ENCODE measurements around the gene MIB2. TPM values are rescaled to one million over a fixed set of nuclear protein-coding genes. Genes with fewer than 3 reads are reported as not detected.
"Not testable (repeated sequence)": the region's sequence is repeated elsewhere in the genome, so short reads cannot be mapped to it uniquely, and the experiment has no call there.

The MIB2 gene
- total RNA-seq, 2 donors from 2014 or later, result 36.7 to 49.8 TPM

DNA sequence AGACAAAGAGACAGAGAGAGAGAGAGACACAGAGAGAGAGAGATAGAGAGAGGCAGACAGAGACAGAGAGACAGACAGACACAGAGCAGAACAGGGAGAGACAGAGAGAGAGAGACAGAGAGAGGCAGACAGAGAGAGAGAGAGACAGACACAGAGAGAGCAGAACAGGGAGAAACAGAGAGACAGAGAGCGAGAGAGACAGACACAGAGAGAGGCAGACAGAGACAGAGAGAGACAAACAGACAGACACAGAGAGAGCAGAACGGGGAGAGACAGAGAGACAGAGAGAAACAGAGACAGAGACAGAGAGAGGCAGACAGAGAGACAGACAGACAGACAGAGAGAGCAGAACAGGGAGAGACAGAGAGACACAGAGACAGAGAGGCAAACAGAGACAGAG is 20.0 kb upstream of the MIB2 start:
- H3K36me3 Mint-ChIP-seq, H3K9me3 Mint-ChIP-seq, ATAC-seq: not testable (repeated sequence)

DNA sequence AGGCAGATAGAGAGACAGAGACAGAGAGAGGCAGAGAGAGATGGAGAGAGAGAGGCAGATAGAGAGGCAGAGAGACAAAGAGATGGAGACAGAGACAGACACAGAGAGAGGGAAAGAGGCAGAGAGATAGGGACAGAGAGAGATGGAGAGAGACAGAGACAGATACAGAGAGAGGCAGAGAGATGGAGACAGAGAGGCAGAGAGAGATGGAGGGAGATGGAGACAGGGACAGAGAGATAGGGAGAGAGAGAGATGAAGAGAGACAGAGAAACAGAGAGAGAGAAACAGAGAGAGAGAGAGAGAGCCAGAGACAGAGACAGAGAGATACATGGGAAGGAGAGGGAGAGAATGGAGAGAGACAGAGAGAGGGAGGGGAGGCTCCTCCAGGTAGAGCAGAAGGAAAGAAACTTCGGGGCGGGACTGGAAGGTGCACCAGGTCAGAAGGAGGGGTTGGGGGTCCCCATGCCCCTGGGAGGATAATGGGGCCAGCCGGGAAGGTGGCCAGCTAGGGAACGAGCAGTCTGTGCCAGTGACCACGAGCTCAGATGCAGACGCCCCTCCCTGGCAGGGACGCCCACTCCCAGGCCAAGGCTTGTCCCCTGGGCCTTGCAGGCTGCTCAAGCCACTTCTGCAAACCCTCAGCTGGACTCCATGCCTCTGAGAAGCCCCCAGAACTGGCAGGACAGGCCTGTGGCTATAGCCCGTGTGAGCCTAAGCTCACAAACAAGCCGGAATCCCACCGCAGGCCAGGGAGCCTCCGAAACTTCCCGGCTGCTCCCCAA is 18.6 kb upstream of the MIB2 start:
- peaks cover 5 to 6% of the 10 kb centered on the region in 2 donors for H3K36me3 Mint-ChIP-seq
- ATAC-seq, result no peak

More for the DNA sequence above, 20.0 kb upstream of the MIB2 start:
- H3K27ac Mint-ChIP-seq; DNase-seq (ENCODE audit: low spot score in 2 of 2): not testable (repeated sequence)

GRCh38 chr1:1597275-1597930 is 17.9 kb upstream of the MIB2 start:
- Mint-ChIP-seq H3K9me3 (no peaks in the 10 kb centered on the region), H3K27ac (no peak overlapping the region), H3K36me3 (peaks cover 5 to 6% of the 10 kb centered on the region in 2 donors)
- ATAC-seq, result peak in 1 of 2 donors; percentile 45
- no peak for DNase-seq (ENCODE audit: low spot score in 2 of 2)

More for the DNA sequence above, 18.6 kb upstream of the MIB2 start:
- no peak for DNase-seq (ENCODE audit: low spot score in 2 of 2)
- Mint-ChIP-seq H3K9me3 (no peaks in the 10 kb centered on the region), H3K27ac (no peak overlapping the region)

GRCh38 chr1:1598051-1598719 is 17.1 kb upstream of the MIB2 start:
- no peak for ATAC-seq
- Mint-ChIP-seq H3K36me3 (peaks cover 5 to 6% of the 10 kb centered on the region in 2 donors), H3K9me3 (no peaks in the 10 kb centered on the region)

DNA sequence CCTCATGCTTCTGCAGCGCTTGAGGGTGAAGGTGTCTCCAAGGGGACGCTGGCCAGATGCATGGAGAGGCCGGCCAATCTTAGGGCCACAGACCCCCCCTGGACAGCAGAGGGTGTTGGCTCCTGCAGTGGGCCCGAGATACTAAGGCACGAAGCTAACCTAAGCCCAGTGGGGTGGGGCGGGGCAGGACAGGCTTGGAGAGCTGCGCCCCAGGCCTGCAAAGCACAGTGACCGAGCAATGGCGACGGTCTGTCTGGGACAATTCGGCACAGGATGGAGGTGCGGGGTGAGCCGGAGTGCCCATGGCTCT is 16.6 kb upstream of the MIB2 start:
- no peak overlapping the region for H3K27ac Mint-ChIP-seq
- H3K36me3 Mint-ChIP-seq, result peaks cover 5 to 6% of the 10 kb centered on the region in 2 donors
- no peaks in the 10 kb centered on the region for H3K9me3 Mint-ChIP-seq
- ATAC-seq, result no peak
- no peak for DNase-seq (ENCODE audit: low spot score in 2 of 2)

More at GRCh38 chr1:1598051-1598719, 17.1 kb upstream of the MIB2 start:
- H3K27ac Mint-ChIP-seq, result no peak overlapping the region
- DNase-seq (ENCODE audit: low spot score in 2 of 2), result no peak

- Mint-ChIP-seq H3K36me3 (peaks cover 5 to 6% of the 10 kb centered on the region in 2 donors), H3K9me3 (no peaks in the 10 kb centered on the region), H3K27ac (no peak overlapping the region)
- ATAC-seq (peak; percentile 64 to 68), DNase-seq (ENCODE audit: low spot score in 2 of 2) (no peak)
Observed at GRCh38 chr1:1599030-1599934, 16.0 kb upstream of the MIB2 start.

- Mint-ChIP-seq H3K9me3 (no peaks in the 10 kb centered on the region), H3K36me3 (peaks cover 5 to 6% of the 10 kb centered on the region in 2 donors), H3K27ac (no peak within 1 kb of the TSS)
- peak; percentile 46 to 50 for ATAC-seq
- DNase-seq (ENCODE audit: low spot score in 2 of 2), result no peak
Observed at GRCh38 chr1:1599935-1600860, 15.1 kb upstream of the MIB2 start, which contains the start of gene FNDC10. Gene FNDC10, minus strand, starts transcription at chr1:1600135. Its CDS starts 120 bp downstream, at chr1:1600015.

GRCh38 chr1:1600861-1601563 is 14.3 kb upstream of the MIB2 start:
- Mint-ChIP-seq H3K9me3 (no peaks in the 10 kb centered on the region), H3K36me3 (peaks cover 5 to 6% of the 10 kb centered on the region in 2 donors), H3K27ac (no peak overlapping the region)
- DNase-seq (ENCODE audit: low spot score in 2 of 2), result no peak
- no peak for ATAC-seq

GRCh38 chr1:1601564-1602303 is 13.6 kb upstream of the MIB2 start:
- DNase-seq (ENCODE audit: low spot score in 2 of 2) (no peak), ATAC-seq (no peak)
- Mint-ChIP-seq H3K36me3 (peaks cover 5 to 6% of the 10 kb centered on the region in 2 donors), H3K9me3 (no peaks in the 10 kb centered on the region), H3K27ac (no peak overlapping the region)

GRCh38 chr1:1602304-1602967 is 12.9 kb upstream of the MIB2 start:
- Mint-ChIP-seq H3K9me3 (no peaks in the 10 kb centered on the region), H3K36me3 (peaks cover 5 to 6% of the 10 kb centered on the region in 2 donors), H3K27ac (no peak overlapping the region)
- DNase-seq (ENCODE audit: low spot score in 2 of 2) (no peak), ATAC-seq (no peak)

- DNase-seq (ENCODE audit: low spot score in 2 of 2) (no peak), ATAC-seq (no peak)
- Mint-ChIP-seq H3K27ac (no peak overlapping the region), H3K36me3 (peaks cover 5 to 6% of the 10 kb centered on the region in 2 donors), H3K9me3 (no peaks in the 10 kb centered on the region)
Observed at GRCh38 chr1:1602968-1603506, 12.3 kb upstream of the MIB2 start.

DNA sequence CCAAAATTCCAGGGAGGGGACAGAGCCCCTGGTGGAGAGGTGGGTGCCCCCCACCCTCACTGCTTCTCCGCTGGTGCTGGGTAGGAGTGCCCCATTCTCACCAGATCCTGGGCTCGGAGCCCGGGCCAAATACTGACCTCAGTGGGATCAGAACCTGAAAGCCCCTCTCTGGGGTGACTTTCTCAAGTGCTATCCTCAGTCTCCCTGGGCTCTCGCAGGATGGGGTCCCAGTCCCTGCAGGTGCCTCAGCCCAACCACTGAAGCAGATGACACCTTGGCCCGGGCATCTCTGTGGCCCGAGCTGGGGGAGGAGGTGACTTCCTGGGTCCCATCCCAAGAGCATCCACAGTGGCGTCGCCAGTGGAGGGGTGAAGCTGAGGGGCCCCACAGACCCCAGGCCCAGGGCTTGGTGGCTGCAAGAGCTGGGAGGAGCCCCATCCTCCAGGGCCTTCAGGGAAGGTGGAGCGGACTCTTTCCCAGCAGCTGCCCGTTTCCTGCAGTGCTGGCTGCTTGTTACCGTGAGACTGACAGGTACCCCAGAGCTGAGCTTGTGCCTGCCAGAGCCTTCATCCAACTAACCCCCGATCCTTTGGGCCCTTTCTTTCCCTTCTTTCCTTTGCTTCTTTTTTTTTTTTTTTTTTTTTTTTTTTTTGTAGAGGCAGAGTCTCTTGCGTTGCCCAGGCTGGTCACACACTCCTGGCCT is 11.5 kb upstream of the MIB2 start:
- H3K9me3 Mint-ChIP-seq, result no peaks in the 10 kb centered on the region
- H3K27ac Mint-ChIP-seq, result no peak overlapping the region
- no peak for DNase-seq (ENCODE audit: low spot score in 2 of 2)
- no peak for ATAC-seq
- H3K36me3 Mint-ChIP-seq, result peaks cover 2 to 3% of the 10 kb centered on the region in 2 donors

- DNase-seq (ENCODE audit: low spot score in 2 of 2), result no peak
- Mint-ChIP-seq H3K9me3 (no peaks in the 10 kb centered on the region), H3K36me3 (no peaks in the 10 kb centered on the region), H3K27ac (peak overlapping the region in 1 of 2 donors; percentile 55)
- ATAC-seq, result no peak
Observed at GRCh38 chr1:1604374-1605033, 10.8 kb upstream of the MIB2 start.

Measured in activated naive CD4-positive, alpha-beta T cell treated with anti-CD3 and anti-CD28 coated beads, Interleukin-2, amount 50 U/mL, for 72 hours (primary cell).